ENCODE data around the gene DIO1.

DIO1 gene

DNA sequence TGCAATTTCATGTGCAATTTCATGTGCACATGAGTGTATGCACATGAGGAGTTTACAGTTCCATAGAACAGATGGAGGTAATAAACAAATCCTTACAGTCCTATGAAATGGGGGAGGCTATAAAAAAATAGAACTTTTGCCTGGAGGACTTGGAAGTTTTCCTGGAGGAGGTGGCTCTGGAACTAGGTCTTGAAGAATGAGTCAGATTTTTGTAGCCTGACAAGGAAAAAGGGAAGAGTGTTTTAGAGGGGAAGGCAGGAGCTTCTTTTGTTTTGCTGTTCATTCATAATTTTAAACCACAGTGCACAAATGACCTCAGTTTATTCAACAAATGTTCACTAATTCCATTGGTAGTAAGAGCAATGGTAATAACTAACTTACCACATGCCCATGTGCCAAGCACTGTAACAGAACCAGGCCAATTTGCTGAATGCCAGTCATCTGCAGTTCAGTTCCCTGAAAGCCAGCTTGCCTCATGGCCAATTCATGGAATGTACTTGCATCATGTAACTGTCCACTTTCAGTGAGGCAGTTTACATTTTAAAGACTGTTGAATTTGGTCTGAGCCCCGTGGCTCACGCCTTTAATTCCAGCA is 2.7 kb downstream of the DIO1 start:
- no CpG with 5 or more reads among the region's 2 CpGs for WGBS (ENCODE audit: extremely low coverage, insufficient coverage, low lambda C conversion rate)
- no peak for DNase-seq
- no peak overlapping the region for H4K8ac ChIP-seq (ENCODE audit: low read depth, low read length)
- H3K27ac ChIP-seq (ENCODE audit: low read depth, low read length) = no peak overlapping the region
- no peak overlapping the region for H2BK15ac ChIP-seq (replicated peaks; ENCODE audit: low read depth)
- no peaks in the 10 kb centered on the region for H3K4me1 ChIP-seq (ENCODE audit: control insufficient read depth, low read depth, low read length)
- H2BK5ac ChIP-seq (ENCODE audit: low read length) = no peak overlapping the region
- H3K56ac ChIP-seq (ENCODE audit: low read length) = no peak overlapping the region
- H3K4me2 ChIP-seq (ENCODE audit: low read length) = no peak overlapping the region
- H2BK120ac ChIP-seq (ENCODE audit: low read depth, low read length) = no peak overlapping the region
- H3K79me2 ChIP-seq (ENCODE audit: control insufficient read depth, insufficient read depth, low read length) = no peaks in the 10 kb centered on the region
- H2AK5ac ChIP-seq (ENCODE audit: low read length) = no peak overlapping the region
- no peaks in the 10 kb centered on the region for H3K27me3 ChIP-seq (ENCODE audit: insufficient read depth, low read length, poor library complexity)
- H3K4me3 ChIP-seq (ENCODE audit: low read length) = no peak overlapping the region
- no peaks in the 10 kb centered on the region for H3K36me3 ChIP-seq (ENCODE audit: control insufficient read depth, insufficient read depth, low read length)
- no peak overlapping the region for H3K23ac ChIP-seq (ENCODE audit: low read length)
- no peak overlapping the region for H4K5ac ChIP-seq (ENCODE audit: low read length)
- H3K9ac ChIP-seq (ENCODE audit: low read length) = no peak overlapping the region
- no peaks in the 10 kb centered on the region for H3K79me1 ChIP-seq (ENCODE audit: low read length)
- H3K18ac ChIP-seq (ENCODE audit: low read length) = no peak overlapping the region
- no peak overlapping the region for H3K4ac ChIP-seq (ENCODE audit: low read depth, low read length)

- Histone ChIP-seq H3K79me1 (ENCODE audit: low read length) (no peaks in the 10 kb centered on the region), H4K5ac (ENCODE audit: low read length) (no peak overlapping the region), H3K56ac (ENCODE audit: low read length) (no peak overlapping the region), H2AK5ac (ENCODE audit: low read length) (no peak overlapping the region), H3K4me3 (ENCODE audit: low read length) (no peak overlapping the region), H3K79me2 (ENCODE audit: control insufficient read depth, insufficient read depth, low read length) (no peaks in the 10 kb centered on the region), H3K27ac (ENCODE audit: low read depth, low read length) (no peak overlapping the region), H2BK120ac (ENCODE audit: low read depth, low read length) (no peak overlapping the region), H3K23ac (ENCODE audit: low read length) (no peak overlapping the region), H2BK5ac (ENCODE audit: low read length) (no peak overlapping the region), H3K4me2 (ENCODE audit: low read length) (no peak overlapping the region), H3K4me1 (ENCODE audit: control insufficient read depth, low read depth, low read length) (no peaks in the 10 kb centered on the region), H4K8ac (ENCODE audit: low read depth, low read length) (no peak overlapping the region), H3K9ac (ENCODE audit: low read length) (no peak overlapping the region), H3K36me3 (ENCODE audit: control insufficient read depth, insufficient read depth, low read length) (no peaks in the 10 kb centered on the region), H2BK15ac (replicated peaks; ENCODE audit: low read depth) (no peak overlapping the region), H3K18ac (ENCODE audit: low read length) (no peak overlapping the region), H3K4ac (ENCODE audit: low read depth, low read length) (no peak overlapping the region), H3K27me3 (ENCODE audit: insufficient read depth, low read length, poor library complexity) (no peaks in the 10 kb centered on the region)
- DNase-seq = no peak
- WGBS (ENCODE audit: extremely low coverage, insufficient coverage, low lambda C conversion rate) = no CpG with 5 or more reads among the region's 2 CpGs
Observed at GRCh38 chr1:53899206-53899628, 5.2 kb downstream of the DIO1 start.

GRCh38 chr1:53899708-53900107 is 5.7 kb downstream of the DIO1 start:
- Histone ChIP-seq H2AK5ac (ENCODE audit: low read length) (no peak overlapping the region), H4K5ac (ENCODE audit: low read length) (no peak overlapping the region), H3K23ac (ENCODE audit: low read length) (no peak overlapping the region), H3K9ac (ENCODE audit: low read length) (no peak overlapping the region), H2BK5ac (ENCODE audit: low read length) (no peak overlapping the region), H3K79me2 (ENCODE audit: control insufficient read depth, insufficient read depth, low read length) (no peaks in the 10 kb centered on the region), H3K4ac (ENCODE audit: low read depth, low read length) (no peak overlapping the region), H3K56ac (ENCODE audit: low read length) (no peak overlapping the region), H4K8ac (ENCODE audit: low read depth, low read length) (no peak overlapping the region), H3K27ac (ENCODE audit: low read depth, low read length) (no peak overlapping the region), H3K4me2 (ENCODE audit: low read length) (no peak overlapping the region), H3K18ac (ENCODE audit: low read length) (no peak overlapping the region), H3K79me1 (ENCODE audit: low read length) (no peaks in the 10 kb centered on the region), H3K36me3 (ENCODE audit: control insufficient read depth, insufficient read depth, low read length) (no peaks in the 10 kb centered on the region), H3K27me3 (ENCODE audit: insufficient read depth, low read length, poor library complexity) (no peaks in the 10 kb centered on the region), H2BK15ac (replicated peaks; ENCODE audit: low read depth) (no peak overlapping the region), H3K4me1 (ENCODE audit: control insufficient read depth, low read depth, low read length) (no peaks in the 10 kb centered on the region), H2BK120ac (ENCODE audit: low read depth, low read length) (no peak overlapping the region), H3K4me3 (ENCODE audit: low read length) (no peak overlapping the region)
- DNase-seq = no peak
- no CpG with 5 or more reads among the region's 3 CpGs for WGBS (ENCODE audit: extremely low coverage, insufficient coverage, low lambda C conversion rate)

- H3K4me1 ChIP-seq (ENCODE audit: control insufficient read depth, low read depth, low read length) = no peaks in the 10 kb centered on the region
- H2BK120ac ChIP-seq (ENCODE audit: low read depth, low read length) = no peak overlapping the region
- no peak overlapping the region for H3K56ac ChIP-seq (ENCODE audit: low read length)
- H3K4me2 ChIP-seq (ENCODE audit: low read length) = no peak overlapping the region
- H3K36me3 ChIP-seq (ENCODE audit: control insufficient read depth, insufficient read depth, low read length) = no peaks in the 10 kb centered on the region
- no peak overlapping the region for H3K4ac ChIP-seq (ENCODE audit: low read depth, low read length)
- no peak overlapping the region for H4K5ac ChIP-seq (ENCODE audit: low read length)
- no peak overlapping the region for H3K27ac ChIP-seq (ENCODE audit: low read depth, low read length)
- no peak overlapping the region for H3K4me3 ChIP-seq (ENCODE audit: low read length)
- H3K18ac ChIP-seq (ENCODE audit: low read length) = no peak overlapping the region
- no peak overlapping the region for H2AK5ac ChIP-seq (ENCODE audit: low read length)
- H3K23ac ChIP-seq (ENCODE audit: low read length) = no peak overlapping the region
- H2BK5ac ChIP-seq (ENCODE audit: low read length) = no peak overlapping the region
- H3K79me2 ChIP-seq (ENCODE audit: control insufficient read depth, insufficient read depth, low read length) = no peaks in the 10 kb centered on the region
- DNase-seq = no peak
- H3K9ac ChIP-seq (ENCODE audit: low read length) = no peak overlapping the region
- H3K27me3 ChIP-seq (ENCODE audit: insufficient read depth, low read length, poor library complexity) = no peaks in the 10 kb centered on the region
- no peak overlapping the region for H4K8ac ChIP-seq (ENCODE audit: low read depth, low read length)
- no peaks in the 10 kb centered on the region for H3K79me1 ChIP-seq (ENCODE audit: low read length)
- no peak overlapping the region for H2BK15ac ChIP-seq (replicated peaks; ENCODE audit: low read depth)
- WGBS (ENCODE audit: extremely low coverage, insufficient coverage, low lambda C conversion rate) = no CpG with 5 or more reads among the region's 7 CpGs
Observed at GRCh38 chr1:53902235-53903138, 8.5 kb downstream of the DIO1 start.

DNA sequence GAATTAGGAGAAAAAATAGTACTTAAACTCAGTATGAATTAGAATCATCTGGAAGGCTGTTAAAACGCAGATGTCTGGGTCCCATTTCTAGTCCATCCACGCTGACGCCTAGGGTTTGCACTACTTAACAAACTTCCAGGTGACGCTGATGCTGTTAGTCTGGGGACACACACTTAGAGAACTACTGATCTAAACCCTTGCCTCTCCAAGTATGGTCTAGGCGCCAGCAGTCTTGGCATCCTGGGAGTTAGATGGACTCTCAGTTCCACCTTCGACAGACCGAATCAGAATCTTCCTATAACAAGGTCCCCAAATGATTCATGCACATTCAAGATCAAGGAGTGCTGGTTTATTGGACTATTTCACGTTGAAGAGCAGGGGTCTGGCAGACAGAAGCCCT is 11.5 kb downstream of the DIO1 start:
- Histone ChIP-seq H3K4me1 (ENCODE audit: control insufficient read depth, low read depth, low read length) (no peaks in the 10 kb centered on the region), H3K27me3 (ENCODE audit: insufficient read depth, low read length, poor library complexity) (no peaks in the 10 kb centered on the region), H3K23ac (ENCODE audit: low read length) (no peak overlapping the region), H2BK15ac (replicated peaks; ENCODE audit: low read depth) (no peak overlapping the region), H3K56ac (ENCODE audit: low read length) (no peak overlapping the region), H3K79me1 (ENCODE audit: low read length) (no peaks in the 10 kb centered on the region), H4K8ac (ENCODE audit: low read depth, low read length) (no peak overlapping the region), H3K4ac (ENCODE audit: low read depth, low read length) (no peak overlapping the region), H3K4me2 (ENCODE audit: low read length) (no peak overlapping the region), H2BK5ac (ENCODE audit: low read length) (no peak overlapping the region), H2AK5ac (ENCODE audit: low read length) (no peak overlapping the region), H3K27ac (ENCODE audit: low read depth, low read length) (no peak overlapping the region), H4K5ac (ENCODE audit: low read length) (no peak overlapping the region), H3K79me2 (ENCODE audit: control insufficient read depth, insufficient read depth, low read length) (no peaks in the 10 kb centered on the region), H3K9ac (ENCODE audit: low read length) (no peak overlapping the region), H3K36me3 (ENCODE audit: control insufficient read depth, insufficient read depth, low read length) (no peaks in the 10 kb centered on the region), H3K18ac (ENCODE audit: low read length) (no peak overlapping the region), H3K4me3 (ENCODE audit: low read length) (no peak overlapping the region), H2BK120ac (ENCODE audit: low read depth, low read length) (no peak overlapping the region)
- no CpG with 5 or more reads among the region's 8 CpGs for WGBS (ENCODE audit: extremely low coverage, insufficient coverage, low lambda C conversion rate)
- no peak for DNase-seq
